CD4-positive, alpha-beta T cell treated with Interleukin-17A for 4 hours (primary cell): ENCODE data around the gene BAD.

Source experiments
- DNase-seq: peaks from one replicate; pipeline ENCODE4 v3.0.0-alpha.2; 2020; ENCODE audit warnings: mixed read lengths

The BAD gene

GRCh38 chr11:64295760-64296159 lies 11.3 kb upstream of the BAD start:
- no peak for DNase-seq

GRCh38 chr11:64294774-64295173 lies 10.3 kb upstream of the BAD start:
- DNase-seq = no peak

GRCh38 chr11:64292460-64293254 lies 8.2 kb upstream of the BAD start:
- DNase-seq = no peak

GRCh38 chr11:64291752-64292459 lies 7.4 kb upstream of the BAD start:
- no peak for DNase-seq

- no peak for DNase-seq
These were observed 6.8 kb upstream of the BAD start, which contains the start of gene KCNK4 for GRCh38 chr11:64291262-64291751. KCNK4 (plus strand) TSS chr11:64291302; CDS start chr11:64293019, 1,717 bp downstream.

GRCh38 chr11:64290352-64291261 lies 6.1 kb upstream of the BAD start:
- no peak for DNase-seq

GRCh38 chr11:64289002-64289564 lies 4.6 kb upstream of the BAD start:
- no peak for DNase-seq

GRCh38 chr11:64288353-64288750 lies 3.9 kb upstream of the BAD start:
- no peak for DNase-seq

GRCh38 chr11:64287676-64288352 lies 3.3 kb upstream of the BAD start:
- no peak for DNase-seq

- DNase-seq = no peak
These were observed 2.3 kb upstream of the BAD start for GRCh38 chr11:64286801-64287159.

GRCh38 chr11:64285885-64286800 lies 1.7 kb upstream of the BAD start:
- peak; percentile 38 for DNase-seq

- DNase-seq = peak; percentile 94
These were observed 758 bp upstream of the BAD start, which contains the start of gene GPR137 for GRCh38 chr11:64284962-64285884. GPR137 (plus strand) TSS chr11:64285848; CDS start chr11:64286525, 677 bp downstream.

GRCh38 chr11:64283092-64283491 lies 1.4 kb downstream of the BAD start:
- DNase-seq = no peak

GRCh38 chr11:64281957-64282770 lies 2.3 kb downstream of the BAD start:
- no peak for DNase-seq

GRCh38 chr11:64278576-64279190 lies 5.8 kb downstream of the BAD start:
- DNase-seq = no peak

GRCh38 chr11:64276653-64277431 lies 7.6 kb downstream of the BAD start:
- DNase-seq = no peak

GRCh38 chr11:64275841-64276240 lies 8.6 kb downstream of the BAD start:
- DNase-seq = no peak
